Activated CD4-positive, alpha-beta T cell treated with anti-CD3 and anti-CD28 coated beads for 36 hours (primary cell): ENCODE measurements around the gene C2orf81. TPM values are rescaled to one million over a fixed set of nuclear protein-coding genes. Genes with fewer than 3 reads are reported as not detected.

Experiments
- ATAC-seq: fragments of 200-7000 bp; cut with Tn5 transposase; one replicate; pipeline ENCODE4 v1.10.0; 2021; ENCODE audit warnings: mild to moderate bottlenecking, moderate library complexity
- CTCF ChIA-PET: fragments of 350-600 bp; sonication (Branson Sonifier 250); formaldehyde crosslinking; loops from one replicate; lab custom pipeline; 2021; ENCODE audit warnings: antibody characterized with exemption; lab: Charles Lee
- POLR2A ChIA-PET: fragments of 350-600 bp; sonication (Branson Sonifier 250); formaldehyde crosslinking; loops from one replicate; lab custom pipeline; 2021; ENCODE audit warnings: antibody characterized with exemption, inconsistent platforms; lab: Charles Lee
- DNase-seq: peaks from one replicate; pipeline ENCODE4 v3.0.0-alpha.2; 2020
- H3K27ac Mint-ChIP-seq: one replicate; pipeline ENCODE4 v1.8.0; 2021; ENCODE audit warnings: mixed read lengths
- H3K27me3 Mint-ChIP-seq: one replicate; pipeline ENCODE4 v1.8.0; 2021; ENCODE audit warnings: mixed read lengths
- H3K36me3 Mint-ChIP-seq: one replicate; pipeline ENCODE4 v1.8.0; 2021; ENCODE audit warnings: low read depth, mixed read lengths
- H3K4me1 Mint-ChIP-seq: one replicate; pipeline ENCODE4 v1.8.0; 2021; ENCODE audit warnings: mixed read lengths
- H3K4me3 Mint-ChIP-seq: one replicate; pipeline ENCODE4 v1.8.0; 2021; ENCODE audit warnings: mild to moderate bottlenecking, moderate library complexity, mixed read lengths
- H3K9me3 Mint-ChIP-seq: one replicate; pipeline ENCODE4 v1.8.0; 2021; ENCODE audit warnings: low read depth, mixed read lengths
- intact Hi-C, 2 experiments: fragments of 100-400 bp; cut with DNase I in 1 of 2; cut with micrococcal nuclease in 1 of 2; formaldehyde crosslinking; loops; one replicate each; pipeline versions ENCODE4 v1.14.2 to v1.15.1; 2022 to 2024; cut with DNase I, micrococcal nuclease
- total RNA-seq, 2 experiments: library from RNA; stranded (reverse); gene quantifications; one replicate each; pipeline ENCODE4 v1.2.3, GENCODE V29; 2021

The C2orf81 gene
- total RNA-seq, 2 experiments from 2014 or later: 4.5 to 4.9 TPM

DNA sequence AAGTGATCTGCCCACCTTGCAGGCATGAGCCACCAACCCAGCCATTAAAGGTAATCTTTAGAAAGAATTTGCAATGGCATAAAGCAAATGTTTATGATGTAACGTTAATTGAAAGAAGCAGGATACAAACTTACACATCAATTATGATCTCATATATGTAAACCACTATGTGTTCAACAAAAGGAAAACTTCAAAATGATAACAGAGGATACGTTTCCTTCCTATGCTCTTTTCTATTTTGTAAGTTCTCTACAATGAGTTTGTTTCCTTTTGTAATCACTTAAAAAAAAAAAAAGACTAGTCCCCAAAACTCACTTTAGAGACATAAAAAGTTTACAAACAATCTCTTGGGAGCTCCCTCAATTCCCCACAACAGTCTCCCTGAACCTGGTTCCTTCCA is 1.4 kb downstream of the C2orf81 start:
- POLR2A ChIA-PET: interaction anchor here (0.6 kb wide), 1 partner anchor 124 kb away, joined by 3 read pairs; no protein-coding TSS in a partner anchor
- no peak for ATAC-seq
- Mint-ChIP-seq H3K4me3 (peak overlapping the region; percentile 91), H3K36me3 (peaks cover 18% of the 10 kb centered on the region), H3K4me1 (peaks cover 43% of the 10 kb centered on the region), H3K27me3 (no peaks in the 10 kb centered on the region), H3K27ac (peak overlapping the region; percentile 19), H3K9me3 (no peaks in the 10 kb centered on the region)
- intact Hi-C loops: loop anchor here in 1 of 2 experiments (2.0 kb wide), 2 partner anchors 27 to 63 kb away; partner anchors contain the start of genes CCDC142 and TTC31
- DNase-seq: no peak
- CTCF ChIA-PET: interaction anchor here (0.7 to 2.2 kb wide), 5 partner anchors 28 to 593 kb away, joined by 3 to 8 read pairs (median 3); no protein-coding TSS in a partner anchor

DNA sequence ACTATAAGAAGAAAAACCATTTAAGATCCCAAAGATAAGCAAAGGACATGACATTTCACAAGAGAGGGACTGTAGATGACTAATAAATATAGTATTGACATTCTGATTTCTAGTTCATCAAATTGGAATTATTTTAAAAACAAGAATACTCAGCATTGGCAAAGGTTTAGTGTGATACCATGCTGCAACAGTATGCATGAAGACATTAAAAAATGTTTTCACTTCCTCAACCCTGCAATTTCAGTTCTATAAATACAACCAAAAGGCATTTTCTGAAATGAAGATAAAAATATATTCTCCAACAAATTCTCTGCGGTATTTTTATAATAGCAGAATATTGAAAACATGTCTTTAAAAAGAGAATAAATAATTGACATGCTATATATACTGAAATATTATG is 2.1 kb downstream of the C2orf81 start:
- H3K9me3 Mint-ChIP-seq: no peaks in the 10 kb centered on the region
- intact Hi-C loops: no loop called here
- no peak for DNase-seq
- H3K27ac Mint-ChIP-seq: no peak overlapping the region
- no peaks in the 10 kb centered on the region for H3K27me3 Mint-ChIP-seq
- POLR2A ChIA-PET: no interaction called here
- ATAC-seq: no peak
- no peak overlapping the region for H3K4me3 Mint-ChIP-seq
- peaks cover 15% of the 10 kb centered on the region for H3K36me3 Mint-ChIP-seq
- H3K4me1 Mint-ChIP-seq: peaks cover 46% of the 10 kb centered on the region
- CTCF ChIA-PET: interaction anchor here (2.2 kb wide), 1 partner anchor 28 kb away, joined by 8 read pairs; no protein-coding TSS in a partner anchor

- H3K27me3 Mint-ChIP-seq: no peaks in the 10 kb centered on the region
- H3K27ac Mint-ChIP-seq: no peak overlapping the region
- DNase-seq: no peak
- peaks cover 44% of the 10 kb centered on the region for H3K4me1 Mint-ChIP-seq
- POLR2A ChIA-PET: interaction anchor here (0.6 kb wide), 1 partner anchor 79 kb away, joined by 3 read pairs; no protein-coding TSS in a partner anchor
- intact Hi-C loops: no loop called here
- no peak overlapping the region for H3K4me3 Mint-ChIP-seq
- peaks cover 7% of the 10 kb centered on the region for H3K36me3 Mint-ChIP-seq
- ATAC-seq: no peak
- no peaks in the 10 kb centered on the region for H3K9me3 Mint-ChIP-seq
- CTCF ChIA-PET: interaction anchor here (1.0 to 2.2 kb wide), 2 partner anchors 27 to 60 kb away, joined by 3 to 8 read pairs; no protein-coding TSS in a partner anchor
These were observed 3.1 kb downstream of the C2orf81 start for GRCh38 chr2:74418312-74418711.

- CTCF ChIA-PET: no interaction called here
- intact Hi-C loops: no loop called here
- Mint-ChIP-seq H3K4me3 (no peak overlapping the region), H3K36me3 (peaks cover 1% of the 10 kb centered on the region), H3K27ac (no peak overlapping the region), H3K4me1 (peaks cover 40% of the 10 kb centered on the region), H3K9me3 (no peaks in the 10 kb centered on the region), H3K27me3 (no peaks in the 10 kb centered on the region)
- ATAC-seq: no peak
- DNase-seq: no peak
- POLR2A ChIA-PET: no interaction called here
These were observed 3.7 kb downstream of the C2orf81 start for GRCh38 chr2:74417763-74418162.

DNA sequence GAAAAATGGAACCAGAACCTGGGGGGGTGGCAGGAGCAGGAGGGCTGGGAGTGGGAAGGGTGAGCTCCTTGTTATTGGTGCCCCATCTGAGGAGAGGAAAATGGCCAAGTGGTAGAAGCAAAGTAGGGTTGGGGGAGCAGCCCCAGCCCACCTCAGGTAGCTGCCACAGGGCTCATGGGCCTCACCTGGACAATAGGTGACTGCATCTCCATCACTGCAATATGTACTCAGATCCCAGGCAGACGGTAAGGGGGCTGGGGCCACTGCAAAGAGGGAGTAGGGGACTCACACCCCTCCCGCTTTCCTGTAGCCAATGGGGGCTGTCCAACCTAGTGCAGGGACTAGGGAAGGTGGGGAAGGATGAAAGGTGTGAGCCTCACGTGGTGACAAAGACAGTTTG is 4.2 kb downstream of the C2orf81 start:
- ChIA-PET POLR2A (no interaction called here), CTCF (no interaction called here)
- ATAC-seq: no peak
- Mint-ChIP-seq H3K4me3 (no peak overlapping the region), H3K36me3 (no peaks in the 10 kb centered on the region), H3K4me1 (peaks cover 36% of the 10 kb centered on the region), H3K27me3 (no peaks in the 10 kb centered on the region), H3K27ac (no peak overlapping the region), H3K9me3 (no peaks in the 10 kb centered on the region)
- DNase-seq: no peak
- intact Hi-C loops: no loop called here

DNA sequence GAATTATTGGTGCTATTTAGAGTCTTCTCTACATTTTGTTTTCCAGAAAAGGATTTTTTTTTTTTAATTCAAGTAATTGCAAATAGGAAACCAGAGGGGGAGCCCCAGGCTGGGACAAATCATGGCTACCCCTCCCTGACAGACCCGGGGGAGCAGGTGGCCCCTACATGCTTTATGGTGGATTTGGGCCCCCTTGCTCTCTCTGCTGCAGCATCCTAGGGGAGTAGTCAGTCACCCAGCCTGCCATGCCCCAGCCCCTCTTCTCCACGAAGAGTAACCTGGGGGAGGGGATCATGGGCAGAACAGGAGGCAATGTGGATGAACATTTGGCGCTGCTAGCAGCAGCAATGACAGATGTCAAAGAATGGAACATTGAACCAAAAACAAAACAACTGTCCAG is 4.6 kb downstream of the C2orf81 start:
- DNase-seq (peak; percentile 41), ATAC-seq (no peak)
- Mint-ChIP-seq H3K4me1 (peaks cover 34% of the 10 kb centered on the region), H3K36me3 (no peaks in the 10 kb centered on the region), H3K27ac (no peak overlapping the region), H3K27me3 (no peaks in the 10 kb centered on the region), H3K9me3 (no peaks in the 10 kb centered on the region), H3K4me3 (peak overlapping the region; percentile 68)
- CTCF ChIA-PET: interaction anchor here (0.8 to 1.5 kb wide), 2 partner anchors 26 to 75 kb away, joined by 4 to 9 read pairs; no protein-coding TSS in a partner anchor
- intact Hi-C loops: no loop called here
- POLR2A ChIA-PET: no interaction called here

DNA sequence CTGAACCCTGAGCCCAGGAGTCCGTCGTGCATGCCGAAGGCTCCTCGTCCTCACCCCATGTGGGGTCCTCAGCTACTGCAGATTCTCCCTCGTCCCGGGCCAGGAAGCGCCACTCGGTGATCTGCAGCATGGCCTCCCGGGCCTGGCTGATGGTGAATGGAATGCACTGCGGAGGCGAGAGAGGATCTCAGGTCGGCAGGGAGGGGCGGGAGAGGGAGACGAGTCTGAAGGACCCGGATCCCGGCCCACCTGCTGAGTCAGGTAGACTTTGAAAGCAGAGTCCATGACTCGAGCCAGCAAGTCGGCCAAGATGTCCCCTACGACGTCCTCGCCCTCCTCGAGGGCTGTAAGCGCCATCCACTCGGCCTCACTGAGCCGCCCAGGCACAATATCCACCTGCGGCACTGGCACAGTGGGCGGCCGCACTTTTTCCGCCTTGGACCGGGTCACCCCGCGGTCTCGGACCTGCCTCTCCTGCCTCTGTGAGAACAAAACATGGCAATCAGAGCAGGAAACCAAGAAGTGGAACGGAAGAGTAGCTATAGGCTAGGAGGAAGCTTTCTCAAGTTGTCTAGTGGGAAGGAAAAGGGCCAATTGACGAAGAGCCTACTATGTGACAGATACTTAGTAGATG is 5.5 kb downstream of the C2orf81 start:
- intact Hi-C loops: no loop called here
- ChIA-PET CTCF (interaction anchor here (0.6 to 1.5 kb wide), 5 partner anchors 9 to 81 kb away, joined by 3 to 9 read pairs (median 3); no protein-coding TSS in a partner anchor), POLR2A (no interaction called here)
- DNase-seq: peak; percentile 39
- Mint-ChIP-seq H3K27ac (peak overlapping the region; percentile 74), H3K36me3 (no peaks in the 10 kb centered on the region), H3K4me1 (peaks cover 29% of the 10 kb centered on the region), H3K4me3 (peak overlapping the region; percentile 68), H3K27me3 (no peaks in the 10 kb centered on the region), H3K9me3 (no peaks in the 10 kb centered on the region)
- peak; percentile 27 for ATAC-seq

GRCh38 chr2:74414881-74415761 is 6.3 kb downstream of the C2orf81 start:
- Mint-ChIP-seq H3K4me3 (peak overlapping the region; percentile 68), H3K27ac (peak overlapping the region; percentile 74), H3K4me1 (peaks cover 24% of the 10 kb centered on the region), H3K27me3 (no peaks in the 10 kb centered on the region), H3K36me3 (no peaks in the 10 kb centered on the region), H3K9me3 (no peaks in the 10 kb centered on the region)
- intact Hi-C loops: no loop called here
- ATAC-seq: peak; percentile 39
- peak; percentile 49 for DNase-seq
- ChIA-PET POLR2A (no interaction called here), CTCF (interaction anchor here (0.6 to 2.0 kb wide), 5 partner anchors 9 to 80 kb away, joined by 3 to 9 read pairs (median 3); no protein-coding TSS in a partner anchor)

- DNase-seq (no peak), ATAC-seq (no peak)
- H3K4me1 Mint-ChIP-seq: peaks cover 21% of the 10 kb centered on the region
- no peak overlapping the region for H3K27ac Mint-ChIP-seq
- H3K27me3 Mint-ChIP-seq: peaks cover under 1% of the 10 kb centered on the region
- intact Hi-C loops: no loop called here
- no peaks in the 10 kb centered on the region for H3K36me3 Mint-ChIP-seq
- CTCF ChIA-PET: interaction anchor here (0.9 to 2.0 kb wide), 2 partner anchors 23 to 79 kb away, joined by 3 to 5 read pairs; no protein-coding TSS in a partner anchor
- POLR2A ChIA-PET: interaction anchor here (0.8 kb wide), 1 partner anchor 215 kb away, joined by 3 read pairs; no protein-coding TSS in a partner anchor
- peak overlapping the region; percentile 68 for H3K4me3 Mint-ChIP-seq
- no peaks in the 10 kb centered on the region for H3K9me3 Mint-ChIP-seq
These were observed 7.0 kb downstream of the C2orf81 start for GRCh38 chr2:74414441-74414840.

- intact Hi-C loops: no loop called here
- peaks cover 21% of the 10 kb centered on the region for H3K4me1 Mint-ChIP-seq
- H3K9me3 Mint-ChIP-seq: no peaks in the 10 kb centered on the region
- ChIA-PET POLR2A (interaction anchor here (0.6 kb wide), 2 partner anchors 8 to 941 kb away, joined by 3 to 7 read pairs; no protein-coding TSS in a partner anchor), CTCF (interaction anchor here (0.8 to 2.0 kb wide), 4 partner anchors 22 to 100 kb away, joined by 3 to 5 read pairs (median 4); no protein-coding TSS in a partner anchor)
- H3K4me3 Mint-ChIP-seq: no peak overlapping the region
- no peak for DNase-seq
- no peaks in the 10 kb centered on the region for H3K36me3 Mint-ChIP-seq
- ATAC-seq: no peak
- peaks cover 2% of the 10 kb centered on the region for H3K27me3 Mint-ChIP-seq
- H3K27ac Mint-ChIP-seq: no peak overlapping the region
These were observed 8.3 kb downstream of the C2orf81 start for GRCh38 chr2:74413001-74413698.
